Parathyroid adenoma (tissue), 2 donors: ENCODE measurements around the gene ZMYM2.
"Not testable (repeated sequence)": the region's sequence is repeated elsewhere in the genome, so short reads cannot be mapped to it uniquely, and the experiment has no call there.

Source experiments
- H2AFZ ChIP-seq: fragments of 300-600 bp; sonication (generic); one replicate; pipeline ENCODE4 v1.7.0; 2017; ENCODE audit warnings: antibody characterized with exemption, mild to moderate bottlenecking
- H3K27ac ChIP-seq: fragments of 300-600 bp; sonication (generic); one replicate; pipeline ENCODE4 v1.7.0; 2017
- H3K27me3 ChIP-seq: fragments of 300-600 bp; sonication (generic); one replicate; pipeline ENCODE4 v1.7.0; 2017; ENCODE audit warnings: low read length; ENCODE audit not compliant: control insufficient read depth, insufficient read depth
- H3K36me3 ChIP-seq: fragments of 300-600 bp; sonication (generic); one replicate; pipeline ENCODE4 v1.7.0; 2017; ENCODE audit warnings: low read length; ENCODE audit not compliant: control insufficient read depth, insufficient read depth
- H3K4me1 ChIP-seq: fragments of 300-600 bp; sonication (generic); one replicate; pipeline ENCODE4 v1.7.0; 2017; ENCODE audit warnings: control low read depth
- H3K4me2 ChIP-seq: fragments of 300-600 bp; sonication (generic); one replicate; pipeline ENCODE4 v1.7.0; 2017; ENCODE audit warnings: low read length
- H3K4me3 ChIP-seq: fragments of 300-600 bp; sonication (generic); one replicate; pipeline ENCODE4 v1.7.0; 2017; ENCODE audit warnings: low read depth, low read length
- H3K79me2 ChIP-seq: fragments of 300-600 bp; sonication (generic); one replicate; pipeline ENCODE4 v1.7.0; 2017; ENCODE audit warnings: control low read depth
- H3K9ac ChIP-seq: fragments of 300-600 bp; sonication (generic); one replicate; pipeline ENCODE4 v1.7.0; 2017; ENCODE audit warnings: mild to moderate bottlenecking
- H3K9me3 ChIP-seq: fragments of 300-600 bp; sonication (generic); one replicate; pipeline ENCODE4 v1.7.0; 2017; ENCODE audit warnings: low read length; ENCODE audit not compliant: control insufficient read depth
- CTCF ChIP-seq: fragments of 300-600 bp; sonication (generic); IDR thresholded peaks from one replicate; pipeline ENCODE4 v1.7.0; 2017; ENCODE audit warnings: antibody characterized with exemption, mild to moderate bottlenecking
- donor health status: primary hyperparathyroidism.

Gene ZMYM2

GRCh38 chr13:19961924-19962323 lies 3.4 kb downstream of the ZMYM2 start:
- no peaks in the 10 kb centered on the region for H3K4me1 ChIP-seq
- no peak overlapping the region for H3K9ac ChIP-seq
- H3K9me3 ChIP-seq: no peaks in the 10 kb centered on the region
- no peak overlapping the region for H3K4me3 ChIP-seq
- H3K36me3 ChIP-seq: no peaks in the 10 kb centered on the region
- no peak overlapping the region for H3K4me2 ChIP-seq
- no peak for TF ChIP-seq CTCF
- peaks cover 18% of the 10 kb centered on the region for H3K79me2 ChIP-seq
- peak overlapping the region; percentile 11 for H3K27ac ChIP-seq
- H3K27me3 ChIP-seq: no peaks in the 10 kb centered on the region
- H2AFZ ChIP-seq: no peak overlapping the region

- H3K4me1 ChIP-seq: no peaks in the 10 kb centered on the region
- H3K79me2 ChIP-seq: peaks cover 25% of the 10 kb centered on the region
- no peak for TF ChIP-seq CTCF
- no peak overlapping the region for H3K4me2 ChIP-seq
- H3K27me3 ChIP-seq: no peaks in the 10 kb centered on the region
- no peak overlapping the region for H2AFZ ChIP-seq
- H3K36me3 ChIP-seq: no peaks in the 10 kb centered on the region
- no peak overlapping the region for H3K9ac ChIP-seq
- no peak overlapping the region for H3K4me3 ChIP-seq
- no peak overlapping the region for H3K27ac ChIP-seq
- H3K9me3 ChIP-seq: no peaks in the 10 kb centered on the region
Observed at GRCh38 chr13:19962894-19963293, 4.4 kb downstream of the ZMYM2 start.

GRCh38 chr13:19967621-19968020 lies 9.1 kb downstream of the ZMYM2 start:
- Histone ChIP-seq H3K9me3 (no peaks in the 10 kb centered on the region), H3K27me3 (no peaks in the 10 kb centered on the region), H3K9ac (no peak overlapping the region), H3K4me2 (no peak overlapping the region), H3K79me2 (peaks cover 38% of the 10 kb centered on the region), H2AFZ (no peak overlapping the region), H3K4me3 (no peak overlapping the region), H3K4me1 (peaks cover 3% of the 10 kb centered on the region), H3K36me3 (no peaks in the 10 kb centered on the region), H3K27ac (no peak overlapping the region)
- no peak for TF ChIP-seq CTCF

GRCh38 chr13:19974498-19975009 lies 16.0 kb downstream of the ZMYM2 start:
- H3K79me2 ChIP-seq: peaks cover 20% of the 10 kb centered on the region
- H3K4me2 ChIP-seq, H3K4me3 ChIP-seq, H3K36me3 ChIP-seq, H3K27me3 ChIP-seq, H3K27ac ChIP-seq, H2AFZ ChIP-seq, H3K4me1 ChIP-seq, H3K9ac ChIP-seq, H3K9me3 ChIP-seq: not testable (repeated sequence)

GRCh38 chr13:19978831-19979437 lies 20.4 kb downstream of the ZMYM2 start:
- H3K9me3 ChIP-seq: no peaks in the 10 kb centered on the region
- no peak overlapping the region for H3K9ac ChIP-seq
- H3K27ac ChIP-seq: no peak overlapping the region
- no peak for TF ChIP-seq CTCF
- no peak overlapping the region for H2AFZ ChIP-seq
- no peak overlapping the region for H3K4me2 ChIP-seq
- no peaks in the 10 kb centered on the region for H3K27me3 ChIP-seq
- H3K36me3 ChIP-seq: no peaks in the 10 kb centered on the region
- no peak overlapping the region for H3K4me3 ChIP-seq
- peaks cover 15% of the 10 kb centered on the region for H3K79me2 ChIP-seq
- peaks cover 2% of the 10 kb centered on the region for H3K4me1 ChIP-seq
